MG63 (cell line): ENCODE measurements around the gene SLAMF7. TPM values are rescaled to one million over a fixed set of nuclear protein-coding genes. Genes with fewer than 3 reads are reported as not detected.
"Not testable (repeated sequence)": the region's sequence is repeated elsewhere in the genome, so short reads cannot be mapped to it uniquely, and the experiment has no call there.

Experiments used
- DNase-seq: peaks from one replicate; pipeline ENCODE4 v3.0.0-alpha.2; 2020
- H3K27me3 ChIP-seq: fragments of 250-450 bp; sonication (Bioruptor Pico); 2 replicates; pipeline ENCODE4 v1.5.1; 2020; ENCODE audit warnings: mild to moderate bottlenecking, moderate library complexity
- H3K36me3 ChIP-seq: fragments of 250-450 bp; sonication (Bioruptor Pico); 2 replicates; pipeline ENCODE4 v1.5.1; 2020; ENCODE audit warnings: mild to moderate bottlenecking, moderate library complexity
- H3K4me3 ChIP-seq: fragments of 250-450 bp; sonication (Bioruptor Pico); 2 replicates; pipeline ENCODE4 v1.5.1; 2020; ENCODE audit warnings: mild to moderate bottlenecking, moderate library complexity
- H3K9me3 ChIP-seq: fragments of 250-450 bp; sonication (Bioruptor Pico); 2 replicates; pipeline ENCODE4 v1.5.1; 2020; ENCODE audit warnings: mild to moderate bottlenecking, moderate library complexity
- total RNA-seq: library from RNA; depleted of rRNA; stranded (reverse); fragments of >200 nt; shearing (Covaris generic); gene quantifications from 2 replicates; pipeline ENCODE4 v1.2.3, GENCODE V29; 2014; ENCODE audit warnings: low replicate concordance; rRNA removed

SLAMF7 gene, protein sequence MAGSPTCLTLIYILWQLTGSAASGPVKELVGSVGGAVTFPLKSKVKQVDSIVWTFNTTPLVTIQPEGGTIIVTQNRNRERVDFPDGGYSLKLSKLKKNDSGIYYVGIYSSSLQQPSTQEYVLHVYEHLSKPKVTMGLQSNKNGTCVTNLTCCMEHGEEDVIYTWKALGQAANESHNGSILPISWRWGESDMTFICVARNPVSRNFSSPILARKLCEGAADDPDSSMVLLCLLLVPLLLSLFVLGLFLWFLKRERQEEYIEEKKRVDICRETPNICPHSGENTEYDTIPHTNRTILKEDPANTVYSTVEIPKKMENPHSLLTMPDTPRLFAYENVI
- total RNA-seq: not detected in 2 replicates

DNA sequence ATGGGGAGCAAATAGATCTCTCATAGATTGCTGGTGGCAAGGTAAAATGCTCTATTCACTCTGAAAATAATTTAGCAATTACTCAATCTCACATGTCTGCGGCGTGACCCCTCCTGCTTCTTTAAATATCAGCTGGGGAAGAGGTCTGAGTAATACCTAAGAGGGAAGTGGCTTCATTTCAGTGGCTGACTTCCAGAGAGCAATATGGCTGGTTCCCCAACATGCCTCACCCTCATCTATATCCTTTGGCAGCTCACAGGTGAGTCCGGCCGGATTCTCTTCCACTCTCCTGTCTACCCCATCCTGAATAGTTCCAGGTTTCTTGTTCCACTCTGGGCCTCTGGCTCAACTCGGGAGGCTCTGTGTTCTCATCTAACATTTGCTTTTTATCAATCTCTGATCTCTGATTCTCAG lies at the start of gene SLAMF7:
SLAMF7 (plus strand) TSS at position 150 of the 414 bp plus-strand sequence; CDS start at position 205, 55 bp downstream.
- DNase-seq: peak; percentile 10
- Histone ChIP-seq H3K27me3 (no peaks in the 10 kb centered on the region), H3K4me3 (no peak within 1 kb of the TSS), H3K36me3 (no peaks in the 10 kb centered on the region), H3K9me3 (no peaks in the 10 kb centered on the region)

DNA sequence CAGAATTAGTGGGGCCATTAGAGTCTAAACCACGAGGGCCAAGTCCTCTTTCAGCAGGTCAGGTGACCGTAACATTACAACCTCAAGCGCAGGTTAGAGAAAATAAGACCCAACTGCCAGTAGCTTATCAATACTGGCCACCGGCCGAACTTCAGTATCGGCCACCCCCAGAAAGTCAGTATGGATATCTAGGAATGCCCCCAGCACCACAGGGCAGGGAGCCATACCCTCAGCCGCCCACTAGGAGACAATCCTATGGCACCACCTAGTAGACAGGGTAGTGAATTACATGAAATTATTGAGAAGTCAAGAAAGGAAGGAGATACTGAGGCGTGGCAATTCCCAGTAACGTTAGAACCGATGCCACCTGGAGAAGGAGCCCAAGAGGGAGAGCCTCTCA lies 46.7 kb upstream of the SLAMF7 start:
- not testable (repeated sequence) for H3K9me3 ChIP-seq

DNA sequence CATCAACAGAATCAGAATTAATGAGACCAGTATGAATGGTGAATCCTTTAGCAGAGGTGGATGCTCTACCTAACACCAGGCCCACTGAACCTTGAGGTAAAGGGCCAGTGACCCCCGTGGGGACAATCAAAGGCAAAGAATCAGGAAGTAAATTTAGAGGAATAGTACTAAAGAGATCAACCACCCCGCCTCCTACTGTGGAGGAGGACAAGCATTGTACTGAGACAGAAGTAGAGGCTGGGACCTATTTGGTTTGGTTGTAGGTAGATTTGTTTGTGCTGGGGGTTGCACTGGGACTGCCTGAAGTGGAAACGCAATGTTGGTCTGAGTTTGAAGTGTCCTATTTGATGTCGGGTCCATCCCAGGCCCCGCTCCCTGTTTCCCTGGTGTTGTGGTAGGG lies 36.9 kb upstream of the SLAMF7 start:
- H3K27me3 ChIP-seq: no peaks in the 10 kb centered on the region
- no peaks in the 10 kb centered on the region for H3K9me3 ChIP-seq

More for the DNA sequence above, 46.7 kb upstream of the SLAMF7 start:
- not testable (repeated sequence) for H3K36me3 ChIP-seq, H3K4me3 ChIP-seq, H3K27me3 ChIP-seq, DNase-seq

GRCh38 chr1:160704250-160704649 lies 34.8 kb upstream of the SLAMF7 start:
- DNase-seq: no peak
- no peaks in the 10 kb centered on the region for H3K9me3 ChIP-seq
- no peak overlapping the region for H3K4me3 ChIP-seq
- no peaks in the 10 kb centered on the region for H3K36me3 ChIP-seq
- H3K27me3 ChIP-seq: no peaks in the 10 kb centered on the region

More for the DNA sequence above, 36.9 kb upstream of the SLAMF7 start:
- H3K4me3 ChIP-seq: no peak overlapping the region
- no peaks in the 10 kb centered on the region for H3K36me3 ChIP-seq
- DNase-seq: no peak

GRCh38 chr1:160705212-160705621 lies 33.8 kb upstream of the SLAMF7 start:
- DNase-seq: not testable (repeated sequence)

GRCh38 chr1:160705742-160706141 lies 33.3 kb upstream of the SLAMF7 start:
- no peak for DNase-seq
- H3K4me3 ChIP-seq: no peak overlapping the region
- H3K27me3 ChIP-seq: no peaks in the 10 kb centered on the region
- no peaks in the 10 kb centered on the region for H3K36me3 ChIP-seq
- H3K9me3 ChIP-seq: no peaks in the 10 kb centered on the region

More at GRCh38 chr1:160705212-160705621, 33.8 kb upstream of the SLAMF7 start:
- not testable (repeated sequence) for H3K4me3 ChIP-seq, H3K27me3 ChIP-seq, H3K36me3 ChIP-seq, H3K9me3 ChIP-seq

GRCh38 chr1:160706526-160707235 lies 32.4 kb upstream of the SLAMF7 start:
- no peaks in the 10 kb centered on the region for H3K36me3 ChIP-seq

DNA sequence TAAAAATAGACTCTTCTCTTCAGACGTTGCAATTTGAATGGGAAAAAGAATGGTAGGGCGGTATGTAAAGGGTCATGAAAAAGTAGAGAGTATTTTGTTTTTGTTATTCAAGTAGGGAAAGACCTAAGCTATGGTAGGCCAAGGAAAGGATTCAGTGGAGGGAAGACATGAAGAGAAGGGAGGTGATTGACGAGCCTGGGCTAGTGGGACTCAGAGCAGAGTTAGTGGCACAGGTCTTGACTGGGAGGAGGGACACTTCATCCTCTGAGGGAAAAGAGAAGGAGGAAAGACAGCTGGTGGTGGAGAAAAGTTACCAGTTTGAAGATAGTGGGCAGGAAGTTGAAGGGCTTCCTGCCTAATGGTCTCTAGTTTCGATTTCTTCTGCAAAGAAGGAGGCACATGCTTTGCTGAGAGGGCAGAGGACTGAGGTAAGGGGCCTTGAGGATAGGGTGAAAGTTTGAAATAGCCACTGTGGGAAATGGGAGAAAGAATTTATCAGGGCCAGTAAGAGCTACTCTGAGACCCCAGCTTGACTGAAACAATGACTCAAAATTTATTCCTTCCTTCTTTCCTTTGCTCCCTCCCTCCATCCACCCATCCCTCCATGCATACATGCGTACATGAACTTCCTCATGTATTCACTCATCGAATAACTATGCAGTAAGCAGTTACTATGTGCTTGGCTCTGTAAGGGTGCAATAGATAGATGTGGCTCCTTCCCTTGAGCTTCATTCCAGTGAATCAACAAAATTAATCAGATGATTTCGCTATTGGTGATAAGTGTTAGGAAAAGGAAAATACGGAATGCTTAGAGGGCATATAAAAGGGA lies 31.6 kb upstream of the SLAMF7 start:
- H3K4me3 ChIP-seq: no peak overlapping the region
- no peak for DNase-seq
- H3K36me3 ChIP-seq: no peaks in the 10 kb centered on the region
- no peaks in the 10 kb centered on the region for H3K27me3 ChIP-seq
- H3K9me3 ChIP-seq: no peaks in the 10 kb centered on the region

More at GRCh38 chr1:160706526-160707235, 32.4 kb upstream of the SLAMF7 start:
- no peak for DNase-seq
- Histone ChIP-seq H3K9me3 (no peaks in the 10 kb centered on the region), H3K4me3 (no peak overlapping the region), H3K27me3 (no peaks in the 10 kb centered on the region)

DNA sequence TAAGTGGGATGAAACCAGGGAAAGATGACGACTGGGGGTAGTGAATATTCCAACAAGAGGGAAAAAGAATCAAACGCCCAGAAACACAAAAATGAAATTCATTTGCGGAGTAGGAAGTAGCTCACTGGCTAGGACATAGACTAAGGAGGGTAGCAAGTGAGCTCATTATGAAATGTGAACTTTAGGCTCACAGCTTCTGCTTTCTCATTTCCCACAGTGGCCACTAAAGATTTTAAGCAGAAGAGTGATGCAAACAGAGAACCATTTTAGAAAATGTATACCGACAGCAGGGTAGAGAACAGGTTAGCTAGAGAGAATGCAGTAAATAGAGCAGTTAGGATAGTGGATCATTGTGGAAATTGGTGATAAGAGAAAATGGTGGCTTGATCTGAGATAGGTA lies 30.9 kb upstream of the SLAMF7 start:
- Histone ChIP-seq H3K36me3 (no peaks in the 10 kb centered on the region), H3K27me3 (0 out of 2 replicates have a peak, but pooled peaks cover 2% of the 10 kb centered on the region), H3K9me3 (no peaks in the 10 kb centered on the region), H3K4me3 (no peak overlapping the region)
- no peak for DNase-seq

DNA sequence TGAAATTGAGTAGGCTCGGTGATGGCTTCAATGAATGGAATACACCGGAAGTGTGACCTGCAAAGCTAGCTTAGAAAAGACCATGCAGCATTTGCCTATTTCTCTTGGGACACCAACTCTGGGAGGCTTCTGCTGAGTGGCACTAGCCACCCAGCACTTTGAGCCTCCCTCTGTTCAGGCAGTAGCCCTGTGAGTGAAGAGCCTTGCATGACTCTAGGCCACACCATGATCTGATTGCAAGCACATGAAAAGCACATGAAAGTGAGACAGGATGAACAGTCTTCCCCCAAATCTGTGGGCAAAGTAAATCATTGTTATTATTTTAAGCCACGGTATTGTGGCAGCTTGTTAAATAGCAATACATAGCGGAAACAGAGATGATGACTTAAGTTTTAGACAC lies 30.2 kb upstream of the SLAMF7 start:
- Histone ChIP-seq H3K27me3 (0 out of 2 replicates have a peak, but pooled peaks cover 2% of the 10 kb centered on the region), H3K36me3 (no peaks in the 10 kb centered on the region), H3K4me3 (no peak overlapping the region), H3K9me3 (no peaks in the 10 kb centered on the region)
- no peak for DNase-seq

GRCh38 chr1:160709715-160710114 lies 29.3 kb upstream of the SLAMF7 start:
- no peak for DNase-seq
- H3K27me3 ChIP-seq: 0 out of 2 replicates have a peak, but pooled peaks cover 2% of the 10 kb centered on the region
- no peaks in the 10 kb centered on the region for H3K9me3 ChIP-seq
- H3K36me3 ChIP-seq: no peaks in the 10 kb centered on the region
- H3K4me3 ChIP-seq: no peak overlapping the region

- no peaks in the 10 kb centered on the region for H3K9me3 ChIP-seq
- H3K36me3 ChIP-seq: no peaks in the 10 kb centered on the region
- no peak for DNase-seq
Observed at GRCh38 chr1:160710517-160711252, 28.4 kb upstream of the SLAMF7 start.

DNA sequence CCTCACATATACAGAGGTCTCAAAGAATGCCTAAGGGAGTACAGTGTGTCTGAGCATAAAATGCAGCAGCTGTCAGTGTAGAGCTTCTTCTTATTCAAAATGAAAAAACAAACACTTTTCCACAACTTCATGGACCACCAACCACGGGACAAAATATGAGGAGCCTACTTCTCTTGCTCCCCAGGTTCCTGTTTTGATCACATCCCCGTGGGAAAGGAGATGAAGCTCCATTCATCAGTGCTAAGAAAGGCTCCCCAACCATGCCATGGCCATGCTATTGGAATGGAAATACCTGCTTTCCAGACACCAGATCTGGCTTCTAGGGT lies 27.8 kb upstream of the SLAMF7 start:
- H3K9me3 ChIP-seq: no peaks in the 10 kb centered on the region
- DNase-seq: no peak
- H3K27me3 ChIP-seq: 0 out of 2 replicates have a peak, but pooled peaks cover 2% of the 10 kb centered on the region
- no peaks in the 10 kb centered on the region for H3K36me3 ChIP-seq
- H3K4me3 ChIP-seq: no peak overlapping the region

More at GRCh38 chr1:160710517-160711252, 28.4 kb upstream of the SLAMF7 start:
- H3K27me3 ChIP-seq: 0 out of 2 replicates have a peak, but pooled peaks cover 2% of the 10 kb centered on the region
- no peak overlapping the region for H3K4me3 ChIP-seq

DNA sequence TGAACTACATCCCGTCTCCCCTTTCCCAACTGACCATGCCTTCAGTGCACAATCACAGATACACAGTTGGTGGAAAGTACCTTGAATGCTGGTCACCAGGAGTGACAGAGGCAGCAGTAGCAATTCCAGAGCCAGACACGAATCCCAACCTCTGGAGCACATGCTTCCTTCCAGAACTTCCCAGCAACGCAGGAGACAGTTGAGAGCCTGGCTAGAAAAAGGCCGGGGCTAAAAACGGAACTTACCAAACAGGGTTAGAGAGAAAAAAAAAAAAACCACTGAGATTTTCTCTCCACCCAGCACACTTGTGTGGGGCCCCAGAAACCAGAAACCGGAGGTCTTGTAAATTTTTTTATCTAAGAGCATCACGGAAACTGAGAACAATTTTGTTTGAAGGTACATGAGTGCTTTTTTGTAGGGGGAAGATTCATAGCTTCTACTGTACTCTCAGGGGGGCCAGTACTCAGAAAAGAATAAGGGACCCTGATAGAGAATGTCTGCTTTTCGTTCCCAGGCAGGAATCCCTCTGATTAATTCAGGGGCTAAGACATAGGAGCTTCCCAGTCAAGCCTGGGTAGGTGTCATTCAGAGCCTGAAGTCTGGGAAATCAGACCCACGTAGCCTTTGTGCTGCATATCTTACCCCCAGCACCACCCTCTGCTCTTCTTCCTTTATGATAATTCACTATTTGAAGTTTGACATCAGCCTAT lies 27.3 kb upstream of the SLAMF7 start, which contains the start of gene CD48:
CD48 (minus strand) TSS at position 221 of the 710 bp plus-strand sequence; CDS start at position 162, 59 bp downstream.
- Histone ChIP-seq H3K36me3 (no peaks in the 10 kb centered on the region), H3K4me3 (no peak within 1 kb of the TSS), H3K9me3 (no peaks in the 10 kb centered on the region), H3K27me3 (0 out of 2 replicates have a peak, but pooled peaks cover 2% of the 10 kb centered on the region)
- DNase-seq: no peak

GRCh38 chr1:160712525-160713080 lies 26.4 kb upstream of the SLAMF7 start:
- H3K9me3 ChIP-seq, H3K4me3 ChIP-seq, H3K27me3 ChIP-seq, DNase-seq, H3K36me3 ChIP-seq: not testable (repeated sequence)
